GM10847 (cell line): Measurements from ENCODE around the gene SEC22C.

Experiments
- POLR2A ChIP-seq: IDR thresholded peaks from 2 replicates; pipeline ENCODE4 v1.6.1; 2011; ENCODE audit not compliant: insufficient read length; ENCODE audit errors: extremely low read depth

Gene SEC22C

GRCh38 chr3:42511201-42511600 is 70.6 kb downstream of the SEC22C start:
- no peak for TF ChIP-seq POLR2A

DNA sequence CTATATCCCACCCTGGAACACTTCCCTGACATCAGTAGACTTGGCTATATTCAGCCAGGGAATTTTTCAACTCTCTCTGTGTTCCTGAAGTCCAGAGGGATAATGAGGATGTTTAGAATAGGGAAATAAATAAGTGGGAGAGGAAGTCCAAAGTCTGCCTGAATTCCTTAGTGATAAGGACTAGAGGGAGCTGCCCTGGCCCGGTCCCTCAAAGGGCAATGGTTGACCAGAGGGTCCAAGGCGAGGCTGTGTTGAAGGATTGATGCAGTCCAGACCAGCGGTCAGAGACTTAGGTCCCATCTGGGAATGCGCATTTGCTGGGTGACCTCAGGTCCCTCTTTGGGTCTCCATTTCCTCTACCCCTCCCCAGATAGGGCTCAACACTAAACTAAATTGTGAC is 71.4 kb downstream of the SEC22C start:
- no peak for TF ChIP-seq POLR2A

DNA sequence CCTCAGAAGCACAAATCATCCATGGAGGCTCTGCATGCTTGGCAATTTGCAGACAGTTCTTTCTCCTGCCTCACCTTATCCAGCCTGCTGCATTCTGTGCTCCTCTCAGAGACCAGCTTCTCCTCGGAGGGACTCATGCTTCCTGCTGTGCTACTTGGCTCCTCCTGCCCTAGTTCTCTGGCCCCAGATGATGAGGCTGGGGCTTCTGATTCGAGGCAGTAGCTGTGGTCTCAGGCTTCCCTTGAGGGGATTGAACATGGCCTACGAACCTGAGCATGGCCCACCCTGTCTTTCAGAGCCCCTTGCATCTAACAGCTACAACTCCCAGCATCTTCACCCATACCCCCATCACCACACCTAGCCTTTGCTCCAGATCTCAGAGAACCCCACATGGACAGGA is 72.7 kb downstream of the SEC22C start:
- no peak for TF ChIP-seq POLR2A

- no peak for TF ChIP-seq POLR2A
Observed at GRCh38 chr3:42508562-42508961, 73.2 kb downstream of the SEC22C start.

DNA sequence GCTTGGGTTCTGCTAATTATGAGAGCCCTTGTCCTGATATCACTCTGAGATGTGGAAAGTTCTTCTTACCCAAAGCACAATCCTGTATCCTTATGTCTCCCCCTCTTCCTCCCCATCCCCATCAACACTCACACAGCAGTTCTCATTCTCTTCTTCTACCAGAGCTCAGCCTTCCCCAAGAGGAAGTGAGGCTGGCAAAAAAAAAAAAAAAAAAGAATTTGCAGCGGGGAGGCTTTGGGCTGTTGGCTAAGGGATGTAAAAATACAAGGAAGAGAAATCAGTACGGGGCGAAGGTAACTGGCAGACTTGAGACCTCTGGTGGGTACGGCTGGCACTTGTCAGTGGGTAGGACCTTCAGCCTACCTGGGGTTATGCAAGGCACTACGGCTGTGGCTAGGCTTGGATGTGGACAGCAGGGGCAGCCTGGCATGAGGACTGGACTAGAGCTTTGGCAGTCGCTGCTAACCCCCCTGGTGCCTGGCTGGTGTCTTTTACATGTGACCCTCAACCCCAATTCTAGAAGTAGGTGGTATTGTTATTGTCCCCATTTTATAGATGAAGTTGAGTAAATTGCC is 73.9 kb downstream of the SEC22C start:
- no peak for TF ChIP-seq POLR2A

- no peak for TF ChIP-seq POLR2A
Observed at GRCh38 chr3:42507252-42507651, 74.5 kb downstream of the SEC22C start.

DNA sequence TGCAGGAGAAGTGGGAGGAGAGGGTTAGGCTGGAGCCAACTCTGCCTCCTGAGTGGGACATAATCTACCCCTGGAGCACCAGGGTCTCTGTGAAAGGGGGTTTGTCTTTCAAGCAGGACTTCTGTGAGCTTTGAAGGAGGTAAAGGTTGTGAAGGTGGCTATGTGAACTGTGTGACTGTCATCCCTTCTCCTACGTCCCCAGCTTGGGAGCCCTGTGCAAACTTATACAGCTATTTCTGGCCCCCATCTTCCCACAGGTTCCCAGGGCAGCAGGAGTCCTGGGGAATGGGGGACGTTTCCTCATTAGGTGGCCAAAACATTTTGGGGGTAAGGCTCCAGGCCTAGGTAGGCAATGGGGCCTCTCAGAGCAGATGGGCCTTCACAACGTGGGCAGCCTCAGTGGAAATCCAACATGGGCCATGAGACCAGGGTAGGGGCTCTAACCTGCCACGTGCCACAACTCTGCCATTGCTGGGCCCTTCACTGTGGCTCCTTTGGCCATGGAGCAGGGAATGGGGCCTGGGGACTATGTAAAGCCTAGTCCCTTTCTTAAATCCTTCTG is 75.8 kb downstream of the SEC22C start:
- TF ChIP-seq POLR2A, result no peak

GRCh38 chr3:42505128-42505848 is 76.5 kb downstream of the SEC22C start:
- TF ChIP-seq POLR2A, result no peak

DNA sequence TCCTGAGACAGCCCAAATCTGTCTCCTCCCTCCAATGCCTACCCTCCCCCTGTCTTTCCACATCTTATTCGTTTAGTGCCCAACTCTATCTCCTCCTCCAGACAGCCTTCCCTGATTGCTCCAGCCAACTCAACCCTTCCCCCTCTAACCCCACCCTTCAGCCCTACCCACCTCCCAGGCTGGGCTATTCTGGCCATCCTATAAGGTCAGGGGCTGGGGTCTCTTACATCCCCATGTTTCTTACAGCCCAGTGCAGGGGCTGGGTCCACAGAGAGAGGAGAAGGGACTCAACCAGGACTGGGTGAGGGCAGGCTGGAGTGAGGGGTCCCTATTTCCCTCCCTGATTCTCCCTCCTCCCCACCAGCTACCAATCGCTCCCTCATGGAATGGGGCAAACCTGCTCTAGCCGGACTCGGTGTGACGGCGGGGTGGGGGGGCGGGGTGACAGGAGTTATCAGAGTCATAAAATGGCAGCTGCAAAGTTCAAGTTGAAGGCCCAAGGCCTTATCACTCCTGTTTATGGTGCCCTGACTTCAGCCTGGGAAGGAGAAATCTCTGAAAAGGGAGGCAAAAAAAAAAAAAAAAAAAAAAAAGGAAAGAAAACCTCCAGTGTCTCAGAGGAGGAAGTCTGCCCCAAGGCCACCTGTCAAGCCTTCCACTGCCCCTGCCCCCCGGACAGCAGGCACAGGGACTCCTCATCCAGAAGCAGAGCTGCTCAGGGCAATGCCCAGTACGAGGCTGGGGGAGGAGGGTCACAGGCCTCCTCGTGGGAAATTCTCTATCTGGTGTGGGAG is 77.2 kb downstream of the SEC22C start:
- TF ChIP-seq POLR2A, result no peak

- TF ChIP-seq POLR2A, result no peak
Observed at GRCh38 chr3:42503957-42504333, 77.8 kb downstream of the SEC22C start.

DNA sequence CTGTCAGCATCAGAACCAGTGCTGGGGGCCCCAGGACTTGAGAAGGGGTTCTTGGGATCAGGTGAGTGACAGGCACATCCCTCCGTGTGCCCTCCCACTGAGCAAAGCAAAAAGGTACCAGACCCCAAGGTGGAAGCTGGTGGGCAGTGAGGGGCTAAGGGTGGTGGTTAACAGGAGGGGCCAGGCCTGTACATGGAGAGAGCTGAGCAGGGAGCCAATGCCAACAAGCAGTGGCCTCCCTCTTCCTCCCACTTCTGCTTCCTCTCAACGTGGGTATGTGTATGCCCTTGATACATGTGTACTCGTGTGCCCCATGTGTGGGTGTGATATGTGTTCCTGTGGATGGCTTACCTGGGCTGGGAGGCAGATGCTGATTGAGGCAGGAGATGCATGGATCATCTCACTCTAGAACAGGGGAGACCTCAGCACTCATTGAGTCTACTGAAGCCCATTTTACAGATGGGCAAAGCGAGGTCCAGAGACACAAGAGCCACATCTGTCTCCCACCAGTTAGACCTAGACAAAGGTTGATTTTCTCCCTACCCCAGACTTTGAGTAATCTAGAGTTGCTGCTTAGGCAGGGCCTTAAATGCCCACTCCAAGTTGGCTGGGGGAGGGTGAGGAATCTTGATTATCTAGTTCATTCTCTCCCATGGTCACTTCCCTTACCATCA is 78.4 kb downstream of the SEC22C start:
- TF ChIP-seq POLR2A, result no peak

- no peak for TF ChIP-seq POLR2A
Observed at GRCh38 chr3:42502429-42503250, 79.1 kb downstream of the SEC22C start, which contains the start of gene VIPR1. Gene VIPR1, plus strand, starts transcription at chr3:42502643. Its CDS starts 93 bp downstream, at chr3:42502736.

DNA sequence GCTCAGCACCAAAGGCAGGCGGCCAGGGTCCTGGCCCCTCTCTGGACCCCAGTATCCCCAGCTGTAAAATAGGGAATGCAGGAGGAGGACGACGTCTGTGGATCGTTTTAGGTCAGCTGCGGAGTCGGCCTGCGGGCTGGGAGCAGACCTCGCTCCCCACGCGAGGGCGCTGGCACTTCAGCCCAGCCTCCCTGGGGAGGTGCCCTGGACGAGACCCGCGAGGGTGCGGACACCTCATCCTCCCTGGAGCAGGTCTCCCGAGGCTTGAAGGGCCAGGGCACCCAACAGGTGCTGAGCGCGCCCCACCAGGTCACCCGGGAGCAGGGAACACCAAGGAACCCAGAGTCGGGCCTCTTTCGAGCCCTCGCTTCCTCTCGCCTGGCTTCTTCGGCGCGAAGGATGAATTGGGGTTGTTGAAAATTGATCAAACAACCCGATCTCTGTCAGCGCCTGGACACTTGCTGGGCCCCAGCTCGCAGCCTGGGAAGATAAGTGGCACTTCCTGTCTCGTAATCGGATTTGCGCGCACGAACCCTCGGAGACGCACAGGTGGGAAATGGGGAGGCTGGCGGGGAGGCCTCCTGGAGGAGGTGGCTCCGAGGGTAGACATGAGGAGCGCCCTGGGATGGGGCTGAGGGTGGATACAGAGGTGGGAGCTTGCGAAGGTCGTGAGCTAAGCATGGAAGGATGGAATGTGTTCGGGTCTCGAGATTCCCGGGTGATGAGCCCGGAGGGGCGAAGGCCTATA is 79.9 kb downstream of the SEC22C start:
- TF ChIP-seq POLR2A, result no peak

GRCh38 chr3:42501321-42501680 is 80.5 kb downstream of the SEC22C start:
- TF ChIP-seq POLR2A, result no peak
